CD14-positive monocyte (primary cell): ENCODE measurements around the gene VAV2. TPM values are rescaled to one million over a fixed set of nuclear protein-coding genes. Genes with fewer than 3 reads are reported as not detected.

Experiments
- DNase-seq, 3 donors: peaks; one replicate each; pipeline ENCODE4 v3.0.0-alpha.2; 2011 to 2022
- H2AFZ ChIP-seq: 2 replicates; pipeline ENCODE4 v1.6.0; 2012; ENCODE audit warnings: mild to moderate bottlenecking, low read depth, low read length, inconsistent platforms; ENCODE audit not compliant: insufficient read depth, poor library complexity, severe bottlenecking
- H3K27ac ChIP-seq, 2 donors: 1 replicate in 1 of 2; 2 replicates in 1 of 2; pipeline ENCODE4 v1.5.1; 2012 to 2013; ENCODE audit warnings: low read length in 2 of 2, control low read depth in 1 of 2, inconsistent platforms in 1 of 2, low read depth in 1 of 2, mild to moderate bottlenecking in 1 of 2
- H3K27me3 ChIP-seq, 2 donors: one replicate each; pipeline versions ENCODE4 v1.6.0 to v1.6.1; 2011 to 2013; ENCODE audit warnings: low read length in 2 of 2; ENCODE audit not compliant: control insufficient read depth in 2 of 2, insufficient read depth in 2 of 2
- H3K36me3 ChIP-seq, 2 donors: replicated peaks in 1 of 2; 1 replicate in 1 of 2; 2 replicates in 1 of 2; pipeline versions ENCODE4 v1.5.1 to v1.6.1; 2012 to 2013; ENCODE audit warnings: low read length in 2 of 2, control low read depth in 1 of 2, inconsistent platforms in 1 of 2, mild to moderate bottlenecking in 1 of 2; ENCODE audit not compliant: insufficient read depth in 2 of 2, control insufficient read depth in 1 of 2
- H3K4me1 ChIP-seq, 2 donors: 1 replicate in 1 of 2; 2 replicates in 1 of 2; pipeline versions ENCODE4 v1.5.1 to v1.6.1; 2012 to 2013; ENCODE audit warnings: low read length in 2 of 2, control low read depth in 1 of 2, inconsistent platforms in 1 of 2, mild to moderate bottlenecking in 1 of 2, moderate library complexity in 1 of 2; ENCODE audit not compliant: insufficient read depth in 2 of 2, control insufficient read depth in 1 of 2
- H3K4me2 ChIP-seq: replicated peaks from 2 replicates; pipeline ENCODE3; 2012; ENCODE audit warnings: low read length, moderate library complexity, mild to moderate bottlenecking; ENCODE audit not compliant: poor library complexity, severe bottlenecking; ENCODE audit errors: extremely low read depth
- H3K4me3 ChIP-seq, 3 experiments: fragments of 200-600 bp in 1 of 3; sonication (generic) in 1 of 3; replicated peaks in 1 of 3; 1 replicate in 2 of 3; 2 replicates in 1 of 3; pipeline ENCODE4 v1.5.1; 2011 to 2013; ENCODE audit warnings: low read length in 3 of 3, mild to moderate bottlenecking in 3 of 3, control low read depth in 2 of 3, low read depth in 2 of 3, inconsistent platforms in 1 of 3, moderate library complexity in 1 of 3
- H3K79me2 ChIP-seq: 2 replicates; pipeline ENCODE4 v1.6.0; 2012; ENCODE audit warnings: mild to moderate bottlenecking, control low read depth, inconsistent platforms, low read length, moderate library complexity; ENCODE audit not compliant: insufficient read depth
- H3K9ac ChIP-seq: 2 replicates; pipeline ENCODE4 v1.6.0; 2017; ENCODE audit warnings: low read length, mild to moderate bottlenecking; ENCODE audit not compliant: insufficient read depth, poor library complexity, severe bottlenecking
- H3K9me3 ChIP-seq, 2 donors: replicated peaks in 1 of 2; 1 replicate in 1 of 2; 2 replicates in 1 of 2; pipeline versions ENCODE4 v1.5.1 to v1.6.1; 2012 to 2013; ENCODE audit warnings: low read length in 2 of 2, control low read depth in 1 of 2; ENCODE audit not compliant: control insufficient read depth in 1 of 2, insufficient read depth in 1 of 2
- H4K20me1 ChIP-seq: 2 replicates; pipeline ENCODE4 v1.6.0; 2012; ENCODE audit warnings: mild to moderate bottlenecking, low read length, control low read depth, moderate library complexity; ENCODE audit not compliant: insufficient read depth
- H3K27ac Mint-ChIP-seq, 7 donors: one replicate each; pipeline ENCODE4 v1.8.0; 2020; ENCODE audit warnings: mild to moderate bottlenecking in 7 of 7, mixed read lengths in 7 of 7, moderate library complexity in 6 of 7, inconsistent platforms in 2 of 7
- H3K27me3 Mint-ChIP-seq, 3 donors: one replicate each; pipeline ENCODE4 v1.8.0; 2021 to 2022; ENCODE audit warnings: low read depth in 3 of 3, mild to moderate bottlenecking in 3 of 3, mixed read lengths in 3 of 3, moderate library complexity in 3 of 3, inconsistent platforms in 1 of 3
- H3K36me3 Mint-ChIP-seq, 2 donors: one replicate each; pipeline ENCODE4 v1.8.0; 2020; ENCODE audit warnings: mixed read lengths in 2 of 2, inconsistent platforms in 1 of 2, mild to moderate bottlenecking in 1 of 2
- H3K4me1 Mint-ChIP-seq: one replicate; pipeline ENCODE4 v1.8.0; 2020; ENCODE audit warnings: mild to moderate bottlenecking, mixed read lengths
- H3K4me3 Mint-ChIP-seq, 2 donors: one replicate each; pipeline ENCODE4 v1.8.0; 2020; ENCODE audit warnings: mild to moderate bottlenecking in 2 of 2, mixed read lengths in 2 of 2, moderate library complexity in 1 of 2
- H3K9me3 Mint-ChIP-seq, 7 donors: one replicate each; pipeline ENCODE4 v1.8.0; 2020 to 2022; ENCODE audit warnings: mixed read lengths in 7 of 7, mild to moderate bottlenecking in 6 of 7, moderate library complexity in 6 of 7, inconsistent platforms in 2 of 7
- WGBS: methylation state at CpG from one replicate; pipeline ENCODE4 v1.1.5; 2013; ENCODE audit warnings: missing lambda C conversion rate; ENCODE audit not compliant: insufficient coverage; 5-methylcytosine and 5-hydroxymethylcytosine counted together
- intact Hi-C, 2 donors: fragments of 100-400 bp; cut with micrococcal nuclease; formaldehyde crosslinking; loops; one replicate each; pipeline versions ENCODE4 v1.15.0 to v1.15.1; 2023
- polyA plus RNA-seq, 3 donors: library from polyadenylated mRNA; depleted of rRNA in 1 of 3; unstranded in 2 of 3; stranded (reverse) in 1 of 3; fragments of 300-500 nt in 2 of 3; fragments of >200 nt in 1 of 3; fragmentation: Illumina TruSeq in 2 of 3; gene quantifications; 1 replicate in 2 of 3; 2 replicates in 1 of 3; pipeline ENCODE4 v1.2.3, GENCODE V29; 2012 to 2021
- TF ChIP-seq, protein P1 (sequence below): fragments of 200-600 bp; IDR thresholded peaks from one replicate; pipeline ENCODE4 v1.8.0; 2022; ENCODE audit warnings: antibody characterized with exemption, mild to moderate bottlenecking

VAV2 gene
- polyA plus RNA-seq, 3 donors, result 2.3 to 13.6 (median 2.3) TPM

DNA sequence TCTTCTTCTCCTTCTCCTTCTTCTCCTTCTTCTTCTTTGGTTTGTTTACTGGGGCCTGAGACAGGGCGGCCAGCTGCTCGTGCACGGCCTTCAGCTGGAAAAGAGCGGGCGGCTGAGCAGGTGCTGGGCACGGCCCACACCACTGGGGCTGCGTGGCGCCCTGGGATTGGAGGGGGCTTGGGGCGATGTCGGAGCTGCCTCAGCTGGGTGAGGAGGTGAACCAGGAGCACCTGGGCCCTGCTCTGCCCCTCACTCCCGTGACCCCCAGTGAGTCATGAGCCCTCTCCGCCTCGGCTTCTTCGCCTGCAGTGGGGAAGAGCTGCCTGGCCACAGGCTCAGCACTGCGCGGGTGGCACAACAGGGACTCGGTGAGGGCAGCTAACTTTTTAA is 48.0 kb upstream of the VAV2 start:
- H3K27ac Mint-ChIP-seq, result peak overlapping the region in 3 of 7 donors; percentile 53 to 59 (median 57)
- Histone ChIP-seq H3K36me3 (peaks cover 75 to 93% of the 10 kb centered on the region in 2 donors), H3K79me2 (peaks cover 4% of the 10 kb centered on the region), H3K27me3 (no peaks in the 10 kb centered on the region), H3K4me2 (no peak overlapping the region), H2AFZ (no peak overlapping the region), H3K4me3 (no peak overlapping the region), H3K27ac (no peak overlapping the region), H3K9me3 (no peaks in the 10 kb centered on the region), H3K9ac (no peak overlapping the region), H3K4me1 (peaks cover 0 to 8% of the 10 kb centered on the region in 2 donors), H4K20me1 (peaks cover 75% of the 10 kb centered on the region)
- H3K4me3 Mint-ChIP-seq, result no peak overlapping the region
- H3K36me3 Mint-ChIP-seq, result peaks cover 77 to 95% of the 10 kb centered on the region in 2 donors
- peaks cover 0 to 2% (median 0%) of the 10 kb centered on the region in 7 donors for H3K9me3 Mint-ChIP-seq
- intact Hi-C loops, result no loop called here
- peaks cover 0 to 2% (median 2%) of the 10 kb centered on the region in 3 donors for H3K27me3 Mint-ChIP-seq
- peaks cover 18% of the 10 kb centered on the region for H3K4me1 Mint-ChIP-seq
- WGBS, result over 99% methylated on average over 14 of the region's 17 CpGs
- no peak for DNase-seq
- TF ChIP-seq, protein P1, sequence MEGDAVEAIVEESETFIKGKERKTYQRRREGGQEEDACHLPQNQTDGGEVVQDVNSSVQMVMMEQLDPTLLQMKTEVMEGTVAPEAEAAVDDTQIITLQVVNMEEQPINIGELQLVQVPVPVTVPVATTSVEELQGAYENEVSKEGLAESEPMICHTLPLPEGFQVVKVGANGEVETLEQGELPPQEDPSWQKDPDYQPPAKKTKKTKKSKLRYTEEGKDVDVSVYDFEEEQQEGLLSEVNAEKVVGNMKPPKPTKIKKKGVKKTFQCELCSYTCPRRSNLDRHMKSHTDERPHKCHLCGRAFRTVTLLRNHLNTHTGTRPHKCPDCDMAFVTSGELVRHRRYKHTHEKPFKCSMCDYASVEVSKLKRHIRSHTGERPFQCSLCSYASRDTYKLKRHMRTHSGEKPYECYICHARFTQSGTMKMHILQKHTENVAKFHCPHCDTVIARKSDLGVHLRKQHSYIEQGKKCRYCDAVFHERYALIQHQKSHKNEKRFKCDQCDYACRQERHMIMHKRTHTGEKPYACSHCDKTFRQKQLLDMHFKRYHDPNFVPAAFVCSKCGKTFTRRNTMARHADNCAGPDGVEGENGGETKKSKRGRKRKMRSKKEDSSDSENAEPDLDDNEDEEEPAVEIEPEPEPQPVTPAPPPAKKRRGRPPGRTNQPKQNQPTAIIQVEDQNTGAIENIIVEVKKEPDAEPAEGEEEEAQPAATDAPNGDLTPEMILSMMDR, result no peak

DNA sequence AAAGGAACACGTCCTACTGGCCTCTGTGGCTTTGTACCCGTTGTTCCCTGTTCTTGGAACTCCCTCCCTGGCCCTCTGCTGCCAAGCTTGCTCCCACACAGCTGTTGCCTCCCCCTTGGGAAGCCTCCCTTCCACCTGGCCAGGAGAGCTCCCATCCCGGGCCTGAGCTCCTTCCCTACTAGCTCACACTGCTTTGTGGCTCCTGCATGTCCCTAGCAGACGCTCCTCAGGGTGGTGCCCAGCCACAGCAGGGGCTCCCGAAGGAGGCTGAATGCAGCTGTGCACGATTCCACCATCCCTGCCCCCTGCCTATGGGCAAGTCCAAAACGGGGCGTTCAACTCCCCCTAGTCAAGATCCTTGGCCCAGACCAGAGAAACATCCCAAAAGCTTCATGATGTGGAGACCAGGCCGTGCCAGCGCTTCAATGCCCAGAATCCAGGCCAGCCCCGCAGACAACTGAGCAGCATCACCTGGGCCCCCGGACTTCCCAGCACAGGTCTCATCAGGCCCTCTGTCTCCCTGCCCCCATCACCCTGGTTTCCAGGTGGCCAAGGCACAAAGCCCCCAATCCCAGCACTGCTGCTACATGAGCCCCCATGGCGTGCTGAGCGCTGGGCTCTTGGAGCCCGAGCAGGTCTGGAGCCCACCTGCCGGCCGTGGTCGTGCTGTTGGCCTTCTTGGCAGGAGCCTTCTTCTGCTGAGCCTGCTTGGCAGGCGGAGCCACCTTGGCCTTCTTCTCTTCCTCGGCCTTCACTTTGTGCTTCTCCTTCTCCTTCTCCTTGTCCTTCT is 47.5 kb upstream of the VAV2 start:
- H4K20me1 ChIP-seq, result peaks cover 75% of the 10 kb centered on the region
- no peak overlapping the region for H3K9ac ChIP-seq
- no peak overlapping the region for H3K4me3 Mint-ChIP-seq
- peaks cover 77 to 95% of the 10 kb centered on the region in 2 donors for H3K36me3 Mint-ChIP-seq
- DNase-seq, result no peak
- H3K79me2 ChIP-seq, result peaks cover 2% of the 10 kb centered on the region
- TF ChIP-seq, protein P1, result no peak
- peaks cover 0 to 8% of the 10 kb centered on the region in 2 donors for H3K4me1 ChIP-seq
- no peaks in the 10 kb centered on the region for H3K27me3 ChIP-seq
- intact Hi-C loops, result no loop called here
- peaks cover 75 to 93% of the 10 kb centered on the region in 2 donors for H3K36me3 ChIP-seq
- H3K9me3 ChIP-seq, result no peaks in the 10 kb centered on the region
- no peak overlapping the region for H2AFZ ChIP-seq
- peak overlapping the region in 4 of 7 donors; percentile 31 to 66 (median 48) for H3K27ac Mint-ChIP-seq
- H3K4me3 ChIP-seq, result no peak overlapping the region
- WGBS, result 97% methylated on average over 20 of the region's 20 CpGs
- H3K4me2 ChIP-seq, result no peak overlapping the region
- peaks cover 15% of the 10 kb centered on the region for H3K4me1 Mint-ChIP-seq
- peaks cover 0 to 2% (median 2%) of the 10 kb centered on the region in 3 donors for H3K27me3 Mint-ChIP-seq
- H3K27ac ChIP-seq, result no peak overlapping the region
- H3K9me3 Mint-ChIP-seq, result peaks cover 0 to 2% (median 0%) of the 10 kb centered on the region in 7 donors
